Ishikawa (cell line): ENCODE measurements around the gene ANKFN1.

Source experiments
- CEBPB ChIP-seq: IDR thresholded peaks from 2 replicates; pipeline ENCODE4 v1.6.1; 2012
- CREB1 ChIP-seq: IDR thresholded peaks from 2 replicates; pipeline ENCODE4 v1.6.1; 2012; ENCODE audit warnings: low read depth
- EGR1 ChIP-seq: IDR thresholded peaks from 2 replicates; pipeline ENCODE4 v1.6.1; 2012
- EP300 ChIP-seq: IDR thresholded peaks from 2 replicates; pipeline ENCODE4 v1.6.1; 2012; ENCODE audit warnings: borderline replicate concordance
- FOXM1 ChIP-seq: IDR thresholded peaks from 2 replicates; pipeline ENCODE4 v1.6.1; 2012; ENCODE audit warnings: low read depth, borderline replicate concordance
- NFIC ChIP-seq: IDR thresholded peaks from 2 replicates; pipeline ENCODE4 v1.6.1; 2012
- RAD21 ChIP-seq: IDR thresholded peaks from 2 replicates; pipeline ENCODE4 v1.6.1; 2012; ENCODE audit warnings: low read depth
- TAF1 ChIP-seq: IDR thresholded peaks from 2 replicates; pipeline ENCODE4 v1.6.1; 2012; ENCODE audit warnings: low read depth, mild to moderate bottlenecking
- TCF12 ChIP-seq: IDR thresholded peaks from 2 replicates; pipeline ENCODE4 v1.6.1; 2012; ENCODE audit warnings: low read depth
- TEAD4 ChIP-seq: IDR thresholded peaks from 2 replicates; pipeline ENCODE4 v1.6.1; 2012
- YY1 ChIP-seq: IDR thresholded peaks from 2 replicates; pipeline ENCODE4 v1.6.1; 2012; ENCODE audit warnings: low read depth
- ZBTB7A ChIP-seq: IDR thresholded peaks from 2 replicates; pipeline ENCODE4 v1.6.1; 2012; ENCODE audit warnings: low read depth
- TF ChIP-seq, protein P1 (sequence below): IDR thresholded peaks from 2 replicates; pipeline ENCODE4 v1.6.1; 2012
- TF ChIP-seq, protein P2 (sequence below): IDR thresholded peaks from 2 replicates; pipeline ENCODE4 v1.6.1; 2012
- TF ChIP-seq, protein P3 (sequence below): IDR thresholded peaks from 2 replicates; pipeline ENCODE4 v1.6.1; 2012; ENCODE audit warnings: low read depth, mild to moderate bottlenecking

Gene ANKFN1

DNA sequence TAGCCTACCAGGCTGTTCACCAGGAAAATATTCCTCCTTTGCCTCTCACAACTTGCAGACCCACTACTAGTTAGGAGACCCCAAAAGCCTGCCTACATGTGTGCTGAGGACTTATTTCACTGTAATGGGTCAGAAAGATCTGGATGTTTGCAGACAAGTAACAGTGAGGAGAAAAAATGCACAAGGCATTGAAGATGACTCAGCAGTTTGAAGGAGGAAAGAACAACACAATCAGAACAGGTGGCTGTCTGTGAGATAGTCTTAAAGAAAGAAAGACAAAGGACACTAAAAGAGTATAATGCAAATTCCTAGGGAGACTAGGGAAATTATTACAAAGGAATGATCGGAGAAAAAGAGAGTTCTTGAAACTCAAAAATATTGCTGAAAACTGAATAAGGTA, 69.0 kb downstream of the ANKFN1 start:
- no peak for TF ChIP-seq CREB1
- TF ChIP-seq EGR1, result no peak
- TF ChIP-seq TEAD4, result no peak
- no peak for TF ChIP-seq NFIC
- no peak for TF ChIP-seq CEBPB

DNA sequence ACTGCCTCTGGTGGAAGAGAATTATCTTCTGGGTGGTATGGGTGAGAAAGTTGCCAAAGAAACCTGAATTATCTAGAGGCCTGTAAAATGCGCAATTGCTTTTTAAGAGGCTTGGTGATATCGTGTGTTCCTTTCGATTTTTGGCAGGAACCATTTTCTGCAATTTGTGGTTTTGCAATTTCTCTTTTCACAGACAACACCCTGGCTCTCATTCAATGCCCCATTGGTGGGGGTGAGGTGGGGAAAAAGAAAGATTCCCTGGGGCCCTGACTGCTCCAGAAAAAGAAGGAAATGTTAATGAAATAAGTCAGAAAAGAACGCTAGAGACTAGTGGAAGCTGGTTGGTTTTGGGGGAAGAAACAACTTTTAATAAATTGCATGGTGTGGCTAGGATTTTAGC, 77.4 kb downstream of the ANKFN1 start:
- TF ChIP-seq, protein P1, sequence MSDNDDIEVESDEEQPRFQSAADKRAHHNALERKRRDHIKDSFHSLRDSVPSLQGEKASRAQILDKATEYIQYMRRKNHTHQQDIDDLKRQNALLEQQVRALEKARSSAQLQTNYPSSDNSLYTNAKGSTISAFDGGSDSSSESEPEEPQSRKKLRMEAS, result no peak
- TF ChIP-seq EGR1, result no peak
- TF ChIP-seq CEBPB, result no peak
- TF ChIP-seq TEAD4, result no peak
- TF ChIP-seq NFIC, result no peak
- no peak for TF ChIP-seq TCF12
- TF ChIP-seq FOXM1, result no peak
- no peak for TF ChIP-seq EP300
- TF ChIP-seq ZBTB7A, result no peak
- TF ChIP-seq, protein P2, sequence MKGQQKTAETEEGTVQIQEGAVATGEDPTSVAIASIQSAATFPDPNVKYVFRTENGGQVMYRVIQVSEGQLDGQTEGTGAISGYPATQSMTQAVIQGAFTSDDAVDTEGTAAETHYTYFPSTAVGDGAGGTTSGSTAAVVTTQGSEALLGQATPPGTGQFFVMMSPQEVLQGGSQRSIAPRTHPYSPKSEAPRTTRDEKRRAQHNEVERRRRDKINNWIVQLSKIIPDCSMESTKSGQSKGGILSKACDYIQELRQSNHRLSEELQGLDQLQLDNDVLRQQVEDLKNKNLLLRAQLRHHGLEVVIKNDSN, result no peak
- TF ChIP-seq TAF1, result no peak

DNA sequence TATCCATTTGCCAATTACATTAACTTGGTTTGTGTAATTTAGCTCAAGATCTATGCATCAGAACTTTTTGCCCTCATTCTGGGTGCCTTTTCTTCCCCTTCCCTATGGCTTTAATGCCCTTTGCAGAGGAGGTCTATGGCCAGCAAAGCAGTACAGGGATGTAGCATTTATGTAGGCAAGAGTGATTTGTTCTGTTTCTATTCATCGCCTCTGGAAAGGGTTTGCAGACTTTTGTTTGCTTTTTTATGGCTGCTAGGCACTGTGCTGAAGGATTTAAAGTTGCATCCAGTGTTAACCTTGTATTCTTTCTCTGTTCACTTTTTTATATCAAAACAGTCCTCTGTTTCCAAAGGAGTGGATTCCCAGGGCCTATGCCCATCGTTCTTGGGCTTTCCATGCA, 78.0 kb downstream of the ANKFN1 start:
- TF ChIP-seq CEBPB (no peak), TAF1 (no peak)

DNA sequence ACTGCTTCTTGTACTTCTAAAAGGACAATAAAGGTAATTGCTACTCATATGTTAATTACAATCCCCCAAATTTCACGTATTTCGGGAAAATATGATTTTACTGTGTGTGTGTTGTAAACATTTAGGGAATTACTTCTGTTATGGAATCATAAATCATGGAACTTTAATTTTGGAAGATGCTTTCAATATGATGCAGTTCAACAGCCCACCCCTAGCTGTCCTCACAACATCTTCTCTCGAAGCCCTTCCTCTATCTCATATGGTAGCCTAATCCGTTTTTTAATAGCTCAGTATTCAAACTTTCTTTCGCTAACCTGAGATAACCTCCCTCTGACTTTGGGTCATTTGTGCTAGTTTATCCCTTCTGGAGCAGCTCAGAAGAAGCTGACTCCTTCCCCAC, 78.4 kb downstream of the ANKFN1 start:
- no peak for TF ChIP-seq EGR1
- TF ChIP-seq FOXM1, result no peak
- TF ChIP-seq RAD21, result no peak
- no peak for TF ChIP-seq CREB1
- TF ChIP-seq CEBPB, result no peak
- TF ChIP-seq ZBTB7A, result no peak
- TF ChIP-seq, protein P2, result no peak
- TF ChIP-seq, protein P3, sequence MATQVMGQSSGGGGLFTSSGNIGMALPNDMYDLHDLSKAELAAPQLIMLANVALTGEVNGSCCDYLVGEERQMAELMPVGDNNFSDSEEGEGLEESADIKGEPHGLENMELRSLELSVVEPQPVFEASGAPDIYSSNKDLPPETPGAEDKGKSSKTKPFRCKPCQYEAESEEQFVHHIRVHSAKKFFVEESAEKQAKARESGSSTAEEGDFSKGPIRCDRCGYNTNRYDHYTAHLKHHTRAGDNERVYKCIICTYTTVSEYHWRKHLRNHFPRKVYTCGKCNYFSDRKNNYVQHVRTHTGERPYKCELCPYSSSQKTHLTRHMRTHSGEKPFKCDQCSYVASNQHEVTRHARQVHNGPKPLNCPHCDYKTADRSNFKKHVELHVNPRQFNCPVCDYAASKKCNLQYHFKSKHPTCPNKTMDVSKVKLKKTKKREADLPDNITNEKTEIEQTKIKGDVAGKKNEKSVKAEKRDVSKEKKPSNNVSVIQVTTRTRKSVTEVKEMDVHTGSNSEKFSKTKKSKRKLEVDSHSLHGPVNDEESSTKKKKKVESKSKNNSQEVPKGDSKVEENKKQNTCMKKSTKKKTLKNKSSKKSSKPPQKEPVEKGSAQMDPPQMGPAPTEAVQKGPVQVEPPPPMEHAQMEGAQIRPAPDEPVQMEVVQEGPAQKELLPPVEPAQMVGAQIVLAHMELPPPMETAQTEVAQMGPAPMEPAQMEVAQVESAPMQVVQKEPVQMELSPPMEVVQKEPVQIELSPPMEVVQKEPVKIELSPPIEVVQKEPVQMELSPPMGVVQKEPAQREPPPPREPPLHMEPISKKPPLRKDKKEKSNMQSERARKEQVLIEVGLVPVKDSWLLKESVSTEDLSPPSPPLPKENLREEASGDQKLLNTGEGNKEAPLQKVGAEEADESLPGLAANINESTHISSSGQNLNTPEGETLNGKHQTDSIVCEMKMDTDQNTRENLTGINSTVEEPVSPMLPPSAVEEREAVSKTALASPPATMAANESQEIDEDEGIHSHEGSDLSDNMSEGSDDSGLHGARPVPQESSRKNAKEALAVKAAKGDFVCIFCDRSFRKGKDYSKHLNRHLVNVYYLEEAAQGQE, result no peak
- no peak for TF ChIP-seq TCF12
- no peak for TF ChIP-seq EP300
- no peak for TF ChIP-seq TAF1
- TF ChIP-seq TEAD4, result no peak
- TF ChIP-seq YY1, result no peak
- no peak for TF ChIP-seq NFIC

DNA sequence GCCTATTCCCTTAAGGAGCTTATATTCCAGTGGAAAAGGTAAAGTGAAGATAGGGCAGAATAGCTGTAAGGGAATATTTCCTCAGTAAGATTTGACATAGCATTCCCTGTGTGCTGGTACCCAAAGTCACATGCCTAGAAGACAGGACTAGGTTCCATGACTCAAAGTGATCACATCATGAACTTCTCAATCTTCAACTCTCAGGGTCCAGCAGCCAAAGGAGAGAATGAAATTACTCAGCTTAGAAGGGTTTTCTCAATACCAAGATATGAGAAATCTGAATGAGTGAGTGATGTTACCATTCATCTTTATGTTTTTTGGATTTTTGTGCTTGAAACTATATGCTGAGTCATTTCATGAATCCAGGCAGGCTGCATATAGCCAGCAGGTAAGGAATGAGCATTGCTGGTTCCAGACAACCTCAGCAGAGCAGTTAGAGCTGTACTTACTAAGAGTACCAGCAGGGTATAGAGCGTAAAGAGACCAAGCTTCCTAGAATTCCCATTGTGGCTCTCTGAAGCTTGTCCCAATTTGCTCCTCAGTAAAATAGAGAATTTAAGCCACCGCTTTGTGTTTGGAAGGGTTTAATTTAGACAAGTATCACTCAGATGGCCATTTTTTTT, 91.1 kb downstream of the ANKFN1 start:
- TF ChIP-seq, protein P3, result no peak

DNA sequence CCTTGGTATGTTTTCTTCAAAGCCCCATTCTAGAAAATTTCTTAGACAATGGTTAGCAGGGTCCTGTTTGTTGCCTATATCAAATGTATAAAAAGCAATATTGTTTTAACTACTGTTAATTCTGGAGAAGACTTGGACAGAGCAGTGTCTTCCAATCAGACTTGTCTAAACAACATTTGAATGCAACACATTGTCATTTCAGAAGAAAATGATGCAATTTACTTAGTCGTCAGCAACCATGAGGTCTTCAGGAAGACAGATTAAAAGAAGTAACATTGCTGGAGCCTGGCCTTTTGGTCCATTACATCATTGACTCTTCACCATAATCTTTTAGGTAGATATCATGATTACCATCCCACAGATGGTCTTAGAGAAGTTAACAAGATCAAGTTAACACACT, 94.5 kb downstream of the ANKFN1 start:
- TF ChIP-seq, protein P3, result no peak
- TF ChIP-seq EP300 (no peak), TCF12 (no peak), YY1 (no peak), CEBPB (no peak), TEAD4 (no peak), EGR1 (no peak), TAF1 (no peak), NFIC (no peak), CREB1 (no peak)
- TF ChIP-seq, protein P1, result no peak
